GM19025 (cell line): ENCODE measurements around the gene JUND.

Experiments
- ATAC-seq: cut with Tn5 transposase; IDR thresholded peaks from one replicate; pipeline ENCODE4 v1.9.1; 2021; ENCODE audit warnings: mild to moderate bottlenecking, low read depth, moderate library complexity; ENCODE audit not compliant: unreplicated experiment

JUND gene

DNA sequence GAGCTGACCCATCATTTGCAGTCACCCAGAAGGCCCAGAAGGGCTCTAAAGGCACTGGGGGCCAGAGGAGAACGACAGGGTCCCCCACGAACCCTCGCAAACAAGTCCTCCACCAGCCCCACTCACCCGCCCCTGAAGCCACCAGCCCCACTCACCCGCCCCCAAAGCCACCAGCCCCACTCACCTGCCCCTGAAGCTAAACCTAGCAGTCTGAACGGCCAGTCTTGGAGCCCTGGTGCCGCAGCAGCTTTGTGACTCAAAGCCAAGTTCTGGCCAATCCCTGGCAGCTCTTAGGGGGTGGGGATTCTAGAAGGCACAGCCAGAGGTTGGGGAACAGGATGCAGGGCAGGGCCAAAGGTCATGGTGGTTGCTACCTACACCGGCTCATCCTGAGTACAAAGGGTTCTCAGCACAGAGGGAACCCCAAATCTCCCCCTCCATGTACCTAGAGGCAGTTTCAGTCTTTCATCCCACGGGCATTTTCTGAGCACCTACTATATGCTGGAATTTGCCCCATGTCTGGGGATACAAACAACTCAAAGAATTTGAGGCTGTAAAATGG is 7.1 kb downstream of the JUND start, which contains the start of gene IQCN:
TSS of gene IQCN (minus strand) at position 234 of the 562 bp plus-strand sequence. CDS start 4,974 bp downstream, outside the sequence.
- ATAC-seq, result no peak

DNA sequence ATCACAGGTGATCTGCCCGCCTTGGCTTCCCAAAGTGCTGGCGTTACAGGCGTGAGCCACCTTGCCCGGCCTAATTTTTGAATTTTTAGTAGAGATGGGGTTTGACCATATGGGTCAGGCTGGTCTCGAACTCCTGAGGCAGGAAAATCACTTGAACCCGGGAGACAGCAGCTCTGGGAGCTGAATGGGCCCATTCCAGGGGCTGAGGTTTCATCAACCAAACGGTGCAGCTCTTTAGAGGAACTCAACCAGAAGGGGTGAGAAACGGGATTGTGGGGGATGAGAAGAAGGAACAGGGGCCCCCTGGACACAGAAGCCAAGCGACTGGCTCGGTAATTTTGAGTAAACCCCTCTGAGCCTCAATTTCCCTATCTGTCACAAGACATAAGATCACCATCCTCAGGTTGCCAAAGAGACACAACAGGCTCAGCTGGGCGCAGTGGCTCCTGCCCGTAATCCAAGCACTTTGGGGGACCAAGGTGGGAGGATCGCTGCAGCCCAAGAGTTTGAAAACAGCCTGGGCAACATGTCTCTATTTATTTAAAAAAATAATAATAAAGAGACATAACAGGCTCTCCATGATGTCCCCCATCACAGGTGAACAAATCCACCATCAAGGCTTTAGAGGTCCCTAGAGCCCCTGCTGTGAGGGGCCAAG is 7.7 kb downstream of the JUND start:
- no peak for ATAC-seq

DNA sequence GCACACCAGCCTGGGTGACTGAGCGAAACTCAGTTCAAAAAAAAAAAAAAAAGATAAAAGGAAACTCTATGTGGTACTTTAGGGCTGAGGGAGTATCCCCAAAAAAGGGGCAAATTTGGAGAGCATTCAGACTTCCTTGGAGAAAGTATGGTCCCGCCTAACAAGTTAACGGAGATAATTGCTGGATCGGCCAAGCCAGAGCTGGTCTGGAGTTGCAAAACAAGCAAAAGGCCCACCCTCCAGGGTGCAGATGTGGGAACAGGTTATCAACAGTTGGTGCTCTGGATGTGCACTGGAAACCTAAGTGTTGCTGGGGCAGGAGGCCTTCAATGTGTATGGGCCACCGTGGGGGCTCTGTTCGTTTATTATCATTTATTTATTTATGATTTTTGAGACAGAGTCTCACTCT is 10.0 kb downstream of the JUND start:
- ATAC-seq, result no peak

DNA sequence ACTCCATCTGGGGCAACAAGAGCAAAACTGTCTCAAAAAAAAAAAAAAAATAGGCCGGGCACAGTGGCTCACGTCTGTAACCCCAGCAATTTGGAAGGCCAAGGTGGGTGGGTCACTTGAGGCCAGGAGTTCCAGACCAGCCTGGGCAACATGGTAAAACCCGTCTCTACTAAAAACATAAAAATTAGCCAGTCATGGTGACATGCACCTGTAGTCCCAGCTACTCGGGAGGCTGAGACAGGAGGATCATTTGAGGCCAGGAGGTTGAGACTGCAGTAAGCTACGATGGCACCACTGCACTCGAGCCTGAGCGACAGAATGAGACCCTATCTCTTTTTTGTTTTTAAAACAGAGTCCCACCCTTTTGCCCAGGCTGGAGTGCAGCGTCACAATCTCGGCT is 11.1 kb downstream of the JUND start:
- no peak for ATAC-seq

DNA sequence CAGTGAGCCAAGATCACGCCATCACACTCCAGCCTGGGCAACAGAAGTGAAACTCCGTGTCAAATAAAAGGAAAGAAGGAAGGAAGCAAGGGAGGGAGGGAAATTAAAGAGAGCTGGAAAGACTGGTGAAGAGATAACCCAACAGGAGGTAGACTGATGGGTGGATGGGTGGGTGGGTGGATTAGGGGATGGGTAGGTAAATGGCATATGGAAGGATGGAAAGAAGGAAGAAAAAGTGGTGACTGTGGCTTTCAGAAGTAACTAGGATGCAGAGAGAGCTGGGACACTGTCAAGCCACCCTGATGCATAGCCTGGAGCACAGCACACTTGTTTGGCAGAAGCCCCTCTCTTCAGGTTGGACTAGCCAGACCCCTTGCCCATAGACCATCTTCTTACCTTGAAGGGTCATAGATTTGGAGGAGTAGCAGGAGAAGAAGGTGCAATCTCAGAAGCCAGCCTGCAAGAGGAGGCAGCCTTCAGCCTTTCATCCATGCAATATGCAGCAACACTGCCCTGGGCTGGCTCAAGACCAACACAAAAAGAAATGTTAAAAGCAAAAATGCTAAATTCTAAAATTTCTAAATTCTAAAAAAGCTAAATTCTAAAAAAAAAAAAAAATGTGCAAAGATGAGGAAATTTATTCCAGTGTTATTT is 12.2 kb downstream of the JUND start:
- ATAC-seq, result no peak

DNA sequence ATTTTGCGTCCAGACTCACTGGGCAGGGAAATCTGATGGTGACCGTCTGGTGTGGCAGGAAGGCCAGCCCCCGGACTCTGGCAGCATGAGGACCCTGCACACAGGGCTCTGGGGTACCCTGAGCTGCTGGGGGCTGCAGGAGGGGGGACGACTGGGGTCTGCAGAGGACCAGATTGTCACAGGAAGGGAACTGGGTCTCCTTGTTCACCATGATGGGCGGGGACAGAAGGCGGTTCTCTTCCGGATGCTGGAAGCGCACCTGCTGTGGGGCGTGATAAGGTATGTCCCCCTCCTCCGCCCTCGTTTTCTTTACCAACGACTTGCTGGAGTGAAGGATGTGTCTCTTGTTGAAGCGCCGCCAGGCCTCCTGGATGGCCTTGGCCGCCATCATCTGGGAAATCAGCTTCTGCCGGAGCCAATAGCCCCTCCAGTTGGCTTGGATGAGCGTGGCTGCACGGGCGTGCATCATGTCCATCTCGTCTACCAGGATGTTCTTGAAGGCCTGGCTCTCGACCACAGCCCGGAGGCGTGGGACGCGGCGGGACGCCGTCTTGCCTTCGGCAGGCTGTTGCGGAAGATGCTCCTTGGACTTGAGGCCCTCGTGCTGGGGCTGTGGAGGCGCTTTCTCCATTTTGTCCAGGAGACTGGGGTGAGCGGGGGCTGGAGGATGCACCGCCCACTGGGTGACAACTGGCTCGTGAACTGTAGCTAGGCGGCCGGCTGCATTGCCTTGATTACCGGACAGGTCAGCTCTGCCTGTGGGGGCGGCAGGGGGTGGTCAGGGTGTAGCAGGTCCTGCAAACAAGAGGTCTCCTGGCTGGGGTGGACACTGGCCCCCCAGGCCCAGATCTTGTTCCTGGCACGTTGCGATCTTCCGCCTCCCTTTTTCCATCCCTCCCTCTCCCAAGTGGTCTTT is 14.4 kb downstream of the JUND start:
- no peak for ATAC-seq

DNA sequence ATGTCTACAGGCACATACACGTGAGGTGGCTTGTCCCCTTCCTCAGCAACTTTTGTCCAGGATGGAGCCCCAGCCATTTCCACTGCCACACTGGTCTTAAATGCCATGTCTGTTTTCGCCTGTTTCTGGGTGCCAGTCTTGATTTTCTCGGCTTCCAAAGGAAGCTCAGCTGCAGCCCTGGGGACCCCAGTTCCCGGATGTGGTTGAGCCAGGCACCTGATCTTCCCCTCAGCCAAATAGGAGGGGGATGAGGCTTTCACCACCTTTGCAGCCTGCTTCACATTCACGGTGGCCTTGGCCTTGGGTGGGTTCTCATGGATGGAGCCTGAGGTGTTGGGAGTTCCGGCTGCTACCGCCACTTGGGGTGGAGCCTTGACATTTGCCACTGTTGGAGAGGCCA is 15.8 kb downstream of the JUND start:
- ATAC-seq, result no peak

DNA sequence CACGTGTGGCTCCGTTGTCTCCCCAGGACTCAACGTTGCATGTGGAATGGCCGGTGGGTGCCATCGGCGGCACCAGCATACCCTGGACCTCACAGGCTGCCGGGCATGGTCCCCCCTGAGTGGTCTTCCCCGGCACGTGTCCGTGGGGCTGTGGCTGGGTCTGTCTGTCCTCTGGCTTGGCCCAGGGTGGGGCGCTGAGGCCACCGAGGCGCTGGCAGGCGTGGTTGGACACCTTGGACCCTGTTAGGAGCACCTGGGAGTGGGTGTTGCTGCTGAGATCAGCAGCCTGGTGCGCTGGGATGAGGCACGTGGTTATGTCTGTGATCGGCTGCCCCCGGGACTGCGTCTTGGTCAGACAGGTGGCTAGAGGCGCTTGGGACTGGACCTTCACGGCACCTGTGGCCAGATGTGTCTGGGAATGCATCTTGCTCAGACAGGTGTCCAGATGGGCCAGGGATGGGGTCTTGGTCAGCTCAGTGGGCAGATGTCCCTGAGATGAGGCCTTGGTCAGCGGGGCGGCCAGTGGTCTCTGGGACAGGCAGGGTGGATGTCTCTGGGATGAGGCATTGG is 16.4 kb downstream of the JUND start:
- no peak for ATAC-seq

DNA sequence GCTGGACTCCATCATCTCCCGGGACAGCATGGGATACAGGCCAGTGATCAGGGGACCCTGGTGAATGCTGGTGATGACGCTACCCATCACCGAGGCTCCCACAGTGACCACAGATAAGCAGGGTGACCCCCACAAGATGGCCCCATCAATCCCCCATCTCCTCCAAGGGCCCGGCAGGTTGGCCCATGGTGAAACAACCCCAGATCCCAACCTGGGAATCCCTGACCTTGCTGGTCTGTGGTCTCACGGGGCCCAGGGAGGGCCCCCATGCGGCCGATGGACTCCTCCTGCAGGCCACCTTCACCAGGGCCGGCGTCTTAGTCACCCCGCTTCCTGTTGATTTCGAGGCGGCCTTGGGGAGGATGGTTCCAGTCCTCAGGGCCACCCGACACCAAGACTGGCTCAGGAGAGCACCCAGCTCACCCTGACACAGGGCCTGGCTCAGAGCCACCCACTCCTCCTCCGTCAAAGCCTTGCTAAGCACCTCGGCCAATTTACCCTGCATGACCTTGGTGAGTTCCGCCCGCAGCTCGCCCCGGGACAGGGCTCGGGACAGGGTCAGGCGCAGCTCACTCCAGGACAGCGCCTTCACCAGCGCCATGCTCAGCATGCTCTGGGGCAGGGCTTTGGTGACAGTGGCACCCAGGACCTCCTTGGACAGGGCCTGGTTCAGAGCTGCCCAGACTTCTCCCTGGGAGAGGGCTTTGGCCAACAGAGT is 17.1 kb downstream of the JUND start:
- ATAC-seq, result no peak

DNA sequence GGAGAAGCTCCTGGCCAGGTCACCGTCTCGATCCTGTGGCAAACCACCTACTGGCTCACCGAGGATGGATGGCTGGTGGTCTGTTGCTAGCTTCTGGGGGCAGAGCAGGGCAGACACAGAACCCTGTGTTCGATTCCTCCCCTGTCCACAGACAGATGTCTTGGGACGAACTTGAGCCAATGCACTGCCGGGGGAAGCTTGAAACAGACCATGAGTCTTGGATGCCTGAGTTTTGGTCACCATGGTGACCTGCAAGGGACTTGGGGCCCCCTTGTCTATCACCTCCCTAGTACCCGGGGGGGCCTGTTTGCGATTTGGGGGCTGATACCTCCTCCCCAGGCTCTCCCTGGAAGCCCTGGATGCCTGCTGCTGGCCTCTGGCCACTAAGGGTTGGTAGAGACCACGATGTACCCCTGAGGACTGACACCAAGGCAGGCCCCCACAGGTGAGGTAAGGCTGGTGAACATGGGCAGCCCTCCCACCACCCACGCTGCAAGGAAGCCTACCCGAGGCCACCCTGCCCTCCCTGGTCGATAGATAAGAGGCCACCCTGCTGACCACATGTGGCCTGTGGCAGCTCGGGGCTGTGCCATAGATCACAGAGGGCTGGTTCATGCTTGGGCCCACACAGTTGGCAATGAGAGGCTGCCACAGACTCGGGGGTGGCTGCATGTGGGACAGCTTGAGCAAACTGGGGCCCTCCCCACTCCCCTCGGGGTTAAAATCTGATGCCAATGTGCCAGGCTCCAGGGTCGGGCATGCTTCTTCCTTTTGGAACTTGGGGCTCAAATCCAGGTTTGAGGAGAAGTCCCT is 17.9 kb downstream of the JUND start:
- ATAC-seq, result no peak

DNA sequence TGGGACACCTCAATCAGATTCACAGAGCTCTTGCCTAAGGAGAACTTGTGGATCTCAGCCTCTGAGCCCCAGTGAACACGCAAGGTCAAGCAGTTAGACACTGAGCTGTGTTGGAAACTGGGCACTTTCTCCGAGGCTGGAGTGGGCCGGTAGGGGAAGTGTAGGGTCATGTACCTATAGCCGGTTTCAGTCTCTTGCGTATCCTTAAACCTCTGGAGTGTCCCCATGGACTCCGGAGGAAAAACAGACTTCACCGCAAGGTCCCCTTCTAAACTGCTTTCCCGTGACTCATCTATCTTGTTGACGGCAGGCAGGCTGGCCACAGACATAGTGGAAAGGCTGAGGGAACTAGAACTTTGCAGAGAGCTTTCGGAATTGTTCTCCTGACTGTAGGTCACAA is 18.5 kb downstream of the JUND start:
- no peak for ATAC-seq

DNA sequence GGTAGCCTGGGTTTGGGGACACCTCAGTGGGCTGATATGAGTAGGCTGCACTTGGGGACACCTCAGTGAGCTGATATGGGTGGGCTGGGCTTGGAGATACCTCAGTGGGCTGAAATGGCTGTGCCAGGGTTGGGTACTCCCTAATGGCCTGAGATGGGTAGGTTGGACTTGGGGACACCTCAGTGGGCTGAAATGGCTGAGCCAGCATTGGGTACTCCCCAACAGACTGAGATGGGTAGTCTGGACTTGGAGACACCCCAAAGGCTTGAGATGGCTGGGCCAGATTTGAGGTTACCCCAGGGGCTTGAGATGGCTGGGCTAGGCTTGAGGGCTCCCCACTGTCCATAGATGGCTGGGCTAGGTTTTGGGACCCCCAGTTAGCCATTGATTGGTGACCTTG is 19.3 kb downstream of the JUND start:
- ATAC-seq, result no peak

DNA sequence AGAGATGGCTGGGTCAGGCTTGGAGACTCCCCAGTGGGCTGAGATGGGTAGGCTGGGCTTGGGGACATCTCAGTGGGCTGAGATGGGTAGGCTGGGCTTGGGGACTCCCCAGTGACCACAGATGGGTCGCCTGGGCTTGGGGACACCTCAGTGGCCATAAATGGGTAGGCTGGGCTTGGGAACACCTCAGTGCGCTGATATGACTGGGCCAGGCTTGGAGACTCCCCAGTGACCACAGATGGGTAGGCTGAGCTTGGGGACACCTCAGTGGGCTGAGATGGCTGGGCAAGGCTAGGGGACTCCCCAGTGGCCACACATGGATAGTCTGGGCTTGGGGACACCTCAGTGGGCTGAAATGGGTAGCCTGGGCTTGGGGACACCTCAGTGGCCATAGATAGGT is 19.9 kb downstream of the JUND start:
- ATAC-seq, result no peak

DNA sequence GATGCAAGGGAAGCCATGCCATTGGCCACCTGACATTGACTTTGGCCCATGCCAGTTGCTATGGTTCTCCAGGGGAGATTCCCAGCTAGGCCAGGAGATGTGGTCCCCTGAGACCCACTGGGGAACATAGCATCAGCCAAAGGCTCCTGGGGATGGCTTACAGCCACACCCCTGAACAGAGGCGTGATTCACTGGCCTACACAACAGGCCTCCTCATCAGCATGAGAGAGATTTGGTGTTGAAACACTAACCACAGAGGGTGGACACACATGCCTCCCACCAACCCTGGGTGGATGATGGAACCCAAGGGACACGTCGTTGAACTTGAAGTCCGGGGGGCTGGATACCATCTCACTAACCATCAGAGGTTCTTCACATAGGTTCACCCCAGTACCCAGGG is 21.5 kb downstream of the JUND start:
- ATAC-seq, result no peak

DNA sequence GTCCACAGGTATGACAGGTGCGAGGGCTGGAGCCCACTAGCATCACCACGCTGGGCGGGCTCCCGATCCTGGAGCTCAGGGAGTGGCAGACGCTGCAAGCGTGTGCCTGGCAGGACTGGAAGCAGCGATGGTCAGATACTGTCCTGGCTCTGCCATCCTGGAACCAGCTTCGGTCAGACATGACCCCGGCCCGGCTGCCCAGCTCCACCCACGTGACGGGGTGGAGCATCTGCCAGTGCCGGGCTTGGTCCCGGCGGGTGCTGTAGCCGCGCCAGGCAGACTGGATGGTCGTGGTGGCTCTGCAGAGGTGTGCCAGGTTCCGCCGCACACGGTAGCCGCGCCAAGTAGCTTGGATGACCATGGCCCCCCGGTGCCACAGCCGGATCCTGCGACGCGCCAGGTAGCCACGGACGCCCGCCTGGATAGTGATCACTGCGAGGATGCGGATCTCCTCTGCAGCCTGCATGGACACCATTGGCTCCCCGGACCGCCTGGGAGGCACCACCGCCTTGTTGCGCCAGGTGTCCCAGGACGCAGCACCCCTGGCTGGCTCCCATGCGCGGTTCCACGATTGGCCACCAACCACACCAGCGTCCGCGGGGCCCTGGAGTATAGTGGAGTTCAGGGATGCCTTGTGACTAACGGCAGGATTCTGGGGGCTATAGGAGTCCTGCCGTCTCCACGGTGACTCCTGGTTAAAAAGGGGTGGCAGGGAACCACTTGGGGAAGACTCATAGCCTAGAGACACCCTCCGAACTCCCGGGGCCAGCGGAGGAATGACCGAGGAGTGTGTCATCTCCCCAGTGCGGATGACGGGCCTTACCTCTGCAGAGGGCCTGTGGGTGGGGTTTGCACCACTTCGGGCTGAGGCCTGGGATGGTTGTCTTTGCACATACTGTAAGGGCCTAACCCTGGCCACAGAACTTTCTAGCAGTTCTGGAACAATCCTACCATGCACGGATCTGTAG is 23.6 kb downstream of the JUND start:
- ATAC-seq, result no peak

DNA sequence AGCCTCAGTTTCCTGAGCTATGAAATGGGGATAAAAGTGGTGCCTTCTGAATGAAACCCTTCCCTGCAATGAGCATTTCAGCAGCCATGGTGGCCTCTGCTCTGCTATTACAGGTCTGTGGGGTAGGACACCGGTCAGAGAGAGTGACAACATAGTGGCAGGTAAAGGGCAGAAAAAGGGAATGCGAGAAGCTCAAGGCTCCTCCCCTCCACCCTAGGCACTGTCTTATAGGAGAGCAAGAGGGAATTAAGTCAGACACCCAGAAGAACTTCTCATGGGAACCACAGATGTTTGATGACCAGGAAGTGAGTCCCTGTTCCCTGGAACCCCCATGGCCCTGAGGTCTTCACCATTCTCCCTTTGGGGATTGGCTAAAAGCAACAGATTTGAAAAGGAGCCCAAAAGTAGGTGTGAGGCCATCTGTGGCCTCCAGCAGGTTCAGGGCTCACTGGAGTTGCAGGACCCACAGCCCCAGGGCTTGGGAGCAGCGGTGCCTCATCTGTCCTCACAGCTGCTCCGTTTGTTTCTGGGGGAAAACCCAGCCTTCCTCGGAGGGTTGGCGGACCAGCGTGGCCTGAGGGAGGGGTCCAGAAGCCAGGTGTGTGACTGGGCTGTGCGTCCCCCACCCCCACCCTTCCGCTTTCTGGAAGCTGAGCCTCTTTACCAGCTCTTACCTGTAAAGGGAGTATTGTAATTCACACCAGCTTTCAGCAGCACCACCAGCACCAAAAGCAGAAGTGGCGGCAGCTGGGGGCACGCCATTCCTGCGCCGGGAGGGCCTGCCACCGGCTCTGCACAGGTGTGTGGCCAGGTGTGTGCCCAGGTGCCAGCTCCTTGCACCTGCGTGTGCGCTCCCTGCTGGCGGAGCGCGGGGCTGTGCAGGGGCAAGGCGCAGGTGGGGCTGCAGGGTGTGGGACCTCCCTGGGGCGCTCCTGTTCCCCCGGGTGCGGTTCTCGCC is 26.6 kb downstream of the JUND start:
- ATAC-seq, result no peak

DNA sequence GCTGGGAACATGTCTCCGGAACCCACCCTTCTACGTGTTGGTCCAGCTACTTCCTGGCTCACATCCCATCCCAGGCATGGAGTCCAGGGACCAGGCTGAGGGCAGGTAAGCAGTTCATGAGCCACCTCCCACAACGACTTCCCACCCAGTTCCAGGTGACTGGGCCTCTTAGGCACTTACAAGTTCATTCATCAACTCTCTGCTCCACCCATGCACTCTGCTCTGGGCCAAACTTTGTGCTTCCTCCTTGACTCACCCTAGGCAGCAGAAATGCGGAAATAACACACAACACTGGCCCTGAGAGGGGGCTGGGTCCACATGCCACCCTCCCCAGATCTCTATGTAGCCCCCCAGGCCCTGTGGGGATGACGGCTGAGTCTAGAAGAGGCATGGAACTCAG is 27.7 kb downstream of the JUND start:
- no peak for ATAC-seq
